Frontal cortex (tissue), 4 donors: ENCODE results near the gene ACAA1. TPM values are rescaled to one million over a fixed set of nuclear protein-coding genes. Genes with fewer than 3 reads are reported as not detected.
"Not testable (repeated sequence)": the region's sequence is repeated elsewhere in the genome, so short reads cannot be mapped to it uniquely, and the experiment has no call there.

Source experiments
- DNase-seq, 2 donors: peaks; one replicate each; pipeline ENCODE4 v3.0.0; 2012; ENCODE audit warnings: low spot score in 2 of 2
- FAIRE-seq: peaks from 2 replicates; lab custom pipeline; 2012; peaks lifted over from hg19 to GRCh38; lab: Jason Lieb, UNC
- total RNA-seq: library from RNA; depleted of rRNA; stranded (reverse); fragments of >200 nt; gene quantifications from one replicate; pipeline ENCODE4 v1.2.3, GENCODE V29; 2014
- donor health status: control.
- donor health status: control.
- donor health status: control.

Gene ACAA1
- total RNA-seq, 1 donor from 2014 or later, result 30.2 TPM

DNA sequence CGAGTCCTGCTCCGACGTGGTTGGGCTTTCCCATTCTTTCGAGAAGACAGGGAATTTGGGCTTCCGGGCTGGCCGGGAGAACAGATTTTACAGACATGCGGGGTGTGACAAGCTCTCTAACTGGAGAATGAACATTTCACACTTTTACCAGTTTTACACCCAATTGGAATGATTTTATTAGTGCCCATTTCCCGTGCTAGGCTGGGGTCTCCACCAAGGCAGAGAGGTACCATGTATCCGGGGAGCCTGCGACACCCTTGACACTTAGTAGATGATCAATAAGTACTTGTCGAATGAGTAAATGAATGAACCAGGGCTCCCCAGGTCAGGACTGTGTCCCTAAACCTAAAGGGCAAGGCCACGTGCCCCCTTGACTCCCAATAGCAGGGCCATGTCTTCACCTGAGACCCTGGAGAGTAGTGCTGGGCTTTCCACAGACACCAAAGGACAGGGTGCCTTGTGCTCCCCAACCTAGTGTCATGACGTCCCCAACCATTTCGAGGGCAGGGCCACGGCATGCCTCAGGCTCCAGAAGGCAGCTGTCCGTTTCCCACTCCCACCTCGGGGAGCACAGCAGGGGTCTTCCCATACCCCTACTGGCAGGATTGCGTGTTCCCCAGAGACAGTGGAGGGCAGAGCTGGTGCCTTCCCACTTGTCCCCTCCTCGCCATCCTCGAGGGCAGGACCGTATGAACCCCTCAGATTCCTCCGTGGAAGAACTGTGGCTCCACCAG is 855 bp upstream of the ACAA1 start:
- DNase-seq, result peak in 1 of 2 donors; percentile 35
- no peak for FAIRE-seq

DNA sequence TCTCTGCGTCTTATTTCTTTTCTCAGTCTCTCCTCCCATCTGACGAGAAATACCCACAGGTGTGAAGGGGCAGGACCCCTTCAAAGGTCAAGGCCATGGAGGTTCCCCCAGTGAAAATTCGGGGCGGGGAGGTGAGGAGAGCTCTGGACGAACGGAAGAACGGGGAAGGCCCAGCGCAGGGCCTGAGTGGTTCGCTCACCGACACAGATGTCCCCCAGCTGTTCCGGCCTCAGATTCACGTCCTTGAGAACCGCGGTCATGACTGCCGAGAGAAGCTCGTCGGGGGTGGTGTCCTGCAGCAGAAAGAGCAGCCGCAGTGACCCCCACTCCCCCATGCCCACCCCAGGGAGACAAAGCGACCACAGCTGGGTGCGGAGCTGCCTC is 542 bp downstream of the ACAA1 start:
- no peak for DNase-seq
- FAIRE-seq, result no peak

DNA sequence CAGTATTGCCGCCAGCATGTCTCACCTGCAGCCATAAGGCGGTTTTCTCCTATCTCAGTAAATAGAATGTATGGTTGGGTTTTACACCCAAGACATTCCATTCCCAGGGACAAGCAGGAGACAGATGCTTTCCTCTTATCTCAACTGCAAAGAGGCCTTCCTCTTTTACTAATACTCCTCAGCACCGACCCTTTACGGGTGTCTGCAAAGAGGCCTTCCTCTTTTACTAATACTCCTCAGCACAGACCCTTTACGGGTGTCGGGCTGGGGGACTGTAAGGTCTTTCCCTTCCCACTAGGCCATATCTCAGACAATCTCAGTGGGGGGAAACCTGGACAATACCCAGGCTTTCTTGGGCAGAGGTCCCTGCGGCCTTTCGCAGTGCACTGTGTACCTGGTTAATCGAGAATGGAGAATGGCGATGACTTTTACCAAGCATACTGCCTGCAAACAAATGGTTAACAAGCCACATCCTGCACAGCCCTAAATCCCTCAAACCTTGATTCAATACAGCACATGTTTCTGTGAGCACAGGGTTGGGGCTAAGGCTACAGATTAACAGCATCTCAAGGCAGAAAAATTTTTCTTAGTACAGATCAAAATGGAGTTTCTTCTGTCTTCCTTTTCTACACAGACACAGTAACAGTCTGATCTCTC is 1.2 kb downstream of the ACAA1 start:
- not testable (repeated sequence) for DNase-seq, FAIRE-seq

DNA sequence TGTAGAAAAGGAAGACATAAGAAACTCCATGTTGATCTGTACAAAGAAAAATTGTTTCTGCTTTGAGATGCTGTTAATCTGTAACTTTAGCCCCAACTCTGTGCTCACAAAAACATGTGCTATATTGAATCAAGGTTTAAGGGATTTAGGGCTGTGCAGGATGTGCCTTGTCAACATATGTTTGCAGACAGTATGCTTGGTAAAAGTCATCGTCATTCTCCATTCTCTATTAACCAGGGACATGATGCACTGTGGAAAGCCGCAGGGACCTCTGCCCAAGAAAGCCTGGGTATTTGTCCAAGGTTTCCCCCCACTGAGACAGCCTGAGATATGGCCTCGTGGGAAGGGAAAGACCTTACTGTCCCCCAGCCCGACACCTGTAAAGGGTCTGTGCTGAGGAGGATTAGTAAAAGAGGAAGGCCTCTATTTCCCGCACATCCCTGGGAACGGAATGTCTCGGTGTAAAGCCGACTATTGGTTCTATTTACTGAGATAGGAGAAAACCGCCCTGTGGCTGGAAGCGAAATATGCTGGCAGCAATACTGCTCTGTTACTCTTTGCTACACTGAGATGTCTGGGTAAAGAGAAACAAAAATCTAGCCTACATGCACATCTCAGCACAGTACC is 2.3 kb downstream of the ACAA1 start:
- not testable (repeated sequence) for FAIRE-seq, DNase-seq

DNA sequence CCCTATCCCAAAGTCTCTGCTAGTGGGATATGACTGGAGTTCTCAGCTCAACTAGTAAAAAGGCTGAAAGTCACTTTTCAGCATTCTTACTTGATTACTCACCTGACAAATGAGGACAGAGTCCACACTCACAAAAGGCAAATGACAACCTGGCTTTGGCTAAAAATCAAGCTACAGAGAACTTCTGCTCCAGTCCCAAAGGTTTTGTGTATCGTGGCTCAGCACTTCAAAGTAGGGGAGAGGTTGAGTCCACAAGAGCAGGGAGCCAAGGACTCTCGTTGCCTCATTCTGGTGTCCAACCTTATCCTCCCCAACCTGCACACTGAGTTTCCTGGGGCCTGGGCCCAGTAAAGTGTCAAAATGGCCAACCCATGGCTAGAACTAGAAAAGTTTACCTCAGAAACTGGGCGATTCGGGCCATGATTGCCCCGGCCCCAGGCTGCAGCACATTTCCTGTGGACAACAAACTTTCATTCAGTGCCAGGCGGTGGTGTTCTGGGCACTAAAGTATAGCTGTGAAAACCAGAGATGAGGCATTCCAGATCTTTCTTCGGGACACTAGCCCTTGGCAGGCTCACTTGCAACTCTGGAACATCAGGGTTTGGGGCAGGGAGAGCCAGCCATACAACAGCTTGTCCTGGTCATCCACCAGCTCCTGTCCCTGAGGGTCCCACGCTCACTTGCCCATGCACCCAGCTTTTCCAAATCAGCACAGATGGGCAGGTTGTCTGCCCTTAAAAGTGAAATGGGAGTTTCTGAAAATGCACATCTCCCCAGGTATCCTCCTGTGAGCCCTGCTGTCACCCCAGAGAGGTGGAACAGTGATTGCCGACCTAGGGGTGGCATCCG is 3.1 kb downstream of the ACAA1 start:
- DNase-seq (no peak), FAIRE-seq (no peak)

DNA sequence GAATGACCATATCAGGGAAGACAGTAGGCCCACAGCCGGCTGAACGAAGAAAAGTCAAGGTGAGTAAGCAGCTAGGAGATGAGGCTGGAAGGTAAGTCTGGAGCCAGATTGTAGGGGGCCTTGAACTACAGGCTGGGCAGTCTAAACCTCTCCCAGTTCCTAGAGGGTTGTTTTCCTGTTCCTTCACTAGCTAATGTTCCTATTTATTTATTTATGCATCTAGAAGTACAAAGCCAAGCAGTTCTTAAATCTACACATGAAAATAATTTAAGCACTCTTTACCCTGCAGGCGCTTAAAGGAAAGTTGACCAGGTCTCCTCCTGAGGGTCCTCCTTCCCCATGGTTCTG is 3.7 kb downstream of the ACAA1 start:
- FAIRE-seq, result no peak

DNA sequence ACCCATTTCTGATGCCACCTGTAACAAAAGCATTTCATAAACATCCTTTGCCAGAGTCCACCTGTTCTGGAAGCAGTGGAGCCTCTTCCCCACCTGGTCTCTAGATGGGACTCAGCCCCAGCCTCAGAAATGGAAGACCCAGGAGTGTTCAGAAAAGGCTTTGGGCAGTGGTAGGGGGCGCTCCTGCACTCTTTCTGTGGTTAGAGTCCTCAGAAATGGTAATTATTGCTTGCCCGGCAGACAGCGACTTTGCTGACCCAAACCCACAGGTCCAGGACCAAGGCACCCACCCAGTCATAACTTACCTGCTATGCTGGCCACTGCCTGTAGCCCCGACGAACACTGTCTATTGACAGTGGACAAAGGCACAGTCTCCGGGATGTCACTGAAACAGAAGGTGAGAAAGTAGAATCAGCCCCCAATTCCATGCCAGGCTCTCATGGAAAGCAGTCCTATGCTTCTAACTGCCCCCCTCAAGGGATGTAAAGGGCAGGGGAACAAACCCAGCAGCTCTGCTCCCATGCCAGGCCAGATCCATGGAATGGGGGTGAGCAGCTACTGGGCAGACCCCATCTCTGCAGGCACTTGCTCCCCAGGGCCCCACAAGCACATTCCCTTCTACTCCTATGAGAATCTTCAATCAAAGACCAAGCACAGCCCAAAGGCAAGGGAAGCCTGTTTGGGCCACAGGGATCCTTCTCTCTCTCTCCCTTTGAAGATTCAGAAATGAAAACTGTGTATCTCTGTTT is 5.1 kb downstream of the ACAA1 start:
- DNase-seq, result no peak
- no peak for FAIRE-seq

More for the DNA sequence above, 3.7 kb downstream of the ACAA1 start:
- no peak for DNase-seq

DNA sequence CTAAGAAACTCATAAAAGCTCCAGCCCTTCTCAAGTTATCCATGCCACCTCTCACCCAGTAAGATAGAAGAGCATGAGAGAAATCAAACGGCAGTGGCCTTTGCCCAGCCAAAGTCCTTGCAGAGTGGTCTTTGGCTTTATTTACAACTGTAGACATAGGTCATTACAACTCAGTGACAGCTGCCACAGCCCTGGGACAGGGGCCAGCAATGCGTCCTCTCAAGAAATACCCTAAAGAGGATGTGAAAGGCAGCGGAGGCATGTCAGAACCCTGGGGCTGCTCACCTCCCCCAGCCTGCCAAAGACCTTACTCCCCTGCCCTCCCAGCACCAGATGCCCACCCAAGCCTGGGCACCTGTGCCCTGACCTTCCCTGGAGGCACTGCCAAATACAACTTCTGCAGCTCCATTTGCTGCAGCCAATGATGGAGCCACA is 6.3 kb downstream of the ACAA1 start:
- DNase-seq (no peak), FAIRE-seq (no peak)

DNA sequence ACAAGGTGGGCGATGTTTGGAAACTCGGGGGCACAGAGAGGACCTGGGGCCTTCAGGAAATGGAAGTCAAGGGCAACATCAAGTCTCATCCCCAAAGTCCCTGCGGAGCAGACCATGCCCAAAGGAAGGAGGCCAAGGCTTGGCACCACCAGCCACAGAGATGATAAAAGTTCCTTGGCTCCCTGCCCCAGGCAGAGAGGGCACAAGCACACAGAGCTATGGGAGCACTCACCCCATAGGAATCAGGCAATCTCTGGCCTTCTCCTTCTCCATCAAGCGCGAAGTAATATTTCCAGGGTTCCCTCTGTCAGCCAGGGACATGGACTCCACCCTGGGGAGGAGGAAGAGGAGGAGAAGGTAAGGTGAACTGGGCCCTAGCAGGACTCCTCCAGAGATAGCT is 7.9 kb downstream of the ACAA1 start:
- FAIRE-seq (no peak), DNase-seq (no peak)

DNA sequence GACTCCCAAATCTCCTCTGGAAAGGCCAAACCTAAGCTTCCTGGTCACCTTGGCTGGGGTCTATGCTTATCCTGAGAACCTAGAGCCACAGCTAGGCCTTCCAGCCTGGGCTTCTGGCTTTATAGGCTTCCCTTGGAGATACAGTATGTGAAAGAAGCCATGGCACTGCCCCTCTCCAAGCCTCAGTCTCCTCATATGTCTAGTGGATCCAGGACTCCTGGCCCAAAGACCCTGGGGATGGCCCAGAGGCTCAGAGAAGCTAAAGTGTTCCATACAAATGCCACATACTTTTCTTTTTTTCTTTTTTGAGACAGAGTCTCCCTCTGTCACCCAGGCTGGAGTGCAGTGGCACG is 8.6 kb downstream of the ACAA1 start:
- no peak for DNase-seq
- no peak for FAIRE-seq

DNA sequence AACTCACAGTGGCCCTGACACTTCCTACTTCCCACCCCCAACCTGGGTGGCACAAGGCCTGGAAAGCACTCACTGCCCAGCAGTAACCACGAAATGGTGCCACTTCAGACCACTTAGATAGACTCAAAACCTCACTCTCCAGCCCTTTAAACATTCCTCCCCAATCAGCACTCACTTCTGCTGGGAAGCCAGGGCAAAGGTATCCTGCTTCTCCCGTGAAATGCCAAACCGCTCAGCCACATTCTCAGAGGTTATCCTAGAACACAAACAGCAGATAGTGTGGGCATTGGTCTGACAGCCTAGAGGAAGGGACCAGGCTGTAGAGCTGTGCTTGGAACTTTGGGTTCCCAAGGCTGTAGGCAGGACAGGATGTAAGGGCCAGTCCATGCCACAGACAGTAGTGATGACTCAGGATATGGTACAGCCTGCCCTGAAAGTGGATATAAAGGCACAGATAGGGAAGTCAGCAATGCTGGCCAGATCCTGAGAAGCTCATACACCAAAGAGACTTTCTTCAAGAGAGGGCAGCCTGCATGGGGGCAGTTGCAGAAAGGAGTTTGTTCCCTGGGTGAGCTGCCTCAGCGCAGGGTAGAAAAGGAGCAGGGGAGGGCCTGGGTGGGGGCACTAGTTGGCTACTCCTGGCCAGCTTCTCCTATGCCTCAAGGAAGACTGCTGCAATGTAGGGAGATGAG is 9.2 kb downstream of the ACAA1 start:
- no peak for DNase-seq
- no peak for FAIRE-seq

DNA sequence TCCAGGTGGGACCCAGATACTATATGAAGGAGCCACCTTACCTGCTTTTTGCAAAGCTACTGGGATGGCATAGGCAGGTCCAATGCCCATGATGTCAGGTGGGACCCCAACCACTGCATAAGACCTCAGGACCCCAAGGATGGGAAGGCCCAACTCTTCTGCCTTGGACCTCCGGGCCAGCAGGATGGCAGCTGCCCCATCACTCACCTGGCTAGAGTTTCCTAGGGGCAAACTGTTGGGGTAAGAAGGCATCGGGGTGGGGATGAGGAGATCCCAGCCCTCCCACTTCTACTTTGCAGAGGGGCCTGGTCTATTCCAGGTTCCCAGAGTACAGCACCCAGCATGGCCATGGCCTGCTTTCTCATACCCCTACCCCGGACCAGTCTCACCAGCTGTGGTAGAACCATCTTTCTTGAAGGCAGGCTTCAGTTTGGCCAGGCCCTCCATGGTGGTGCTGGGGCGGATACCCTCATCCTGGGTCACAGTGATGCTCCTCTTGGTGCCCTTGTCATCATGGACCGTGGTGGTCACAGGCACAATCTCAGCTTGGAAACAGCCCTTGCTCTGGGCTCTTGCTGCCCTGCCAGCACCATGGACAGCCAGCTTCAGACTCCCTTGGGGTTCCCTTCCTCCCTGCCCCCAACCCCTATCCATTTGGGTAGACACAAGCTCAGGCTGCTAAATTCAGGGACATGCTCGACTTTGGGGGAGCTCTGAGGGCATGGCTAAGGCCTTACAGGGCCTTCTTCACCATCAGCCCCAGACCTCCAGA is 10.6 kb downstream of the ACAA1 start:
- FAIRE-seq, result no peak
- no peak for DNase-seq

DNA sequence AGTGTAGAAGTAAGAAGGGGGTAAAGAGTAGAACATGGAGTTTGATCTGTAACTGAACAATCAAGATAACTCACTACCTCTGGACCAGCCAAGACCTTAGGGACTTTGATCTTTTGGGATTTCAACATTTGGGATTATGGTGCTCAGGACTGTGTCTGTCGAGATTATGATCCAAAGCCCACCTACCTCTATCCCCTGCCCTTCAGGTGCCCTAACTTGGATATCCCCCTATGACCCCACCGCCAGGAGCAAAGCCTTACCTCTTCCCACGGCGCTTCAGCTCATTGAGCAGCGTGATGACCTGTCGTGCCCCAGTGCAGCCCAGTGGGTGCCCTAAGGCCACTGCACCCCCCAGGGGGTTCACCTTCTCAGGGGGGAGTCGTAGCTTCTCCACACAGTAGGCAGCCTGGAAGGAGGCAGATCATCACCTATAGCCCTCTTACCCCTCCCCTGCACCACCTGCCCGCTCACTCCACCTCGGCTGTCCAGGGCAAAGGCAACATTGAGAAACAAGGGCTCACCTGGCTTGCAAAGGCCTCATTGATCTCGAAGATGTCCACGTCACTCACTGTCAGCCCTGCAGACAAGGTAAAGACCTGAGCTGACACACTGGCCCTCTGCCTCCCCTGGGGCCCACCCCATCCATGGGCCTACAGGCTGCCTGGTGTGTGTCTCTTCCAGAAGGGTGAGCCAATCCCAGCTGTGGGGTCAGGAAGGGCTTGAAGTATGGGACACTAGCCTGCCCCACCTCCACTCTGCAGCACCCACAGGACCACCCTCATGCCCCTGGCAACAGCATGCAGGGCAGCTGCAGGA is 11.4 kb downstream of the ACAA1 start:
- FAIRE-seq (no peak), DNase-seq (no peak)

DNA sequence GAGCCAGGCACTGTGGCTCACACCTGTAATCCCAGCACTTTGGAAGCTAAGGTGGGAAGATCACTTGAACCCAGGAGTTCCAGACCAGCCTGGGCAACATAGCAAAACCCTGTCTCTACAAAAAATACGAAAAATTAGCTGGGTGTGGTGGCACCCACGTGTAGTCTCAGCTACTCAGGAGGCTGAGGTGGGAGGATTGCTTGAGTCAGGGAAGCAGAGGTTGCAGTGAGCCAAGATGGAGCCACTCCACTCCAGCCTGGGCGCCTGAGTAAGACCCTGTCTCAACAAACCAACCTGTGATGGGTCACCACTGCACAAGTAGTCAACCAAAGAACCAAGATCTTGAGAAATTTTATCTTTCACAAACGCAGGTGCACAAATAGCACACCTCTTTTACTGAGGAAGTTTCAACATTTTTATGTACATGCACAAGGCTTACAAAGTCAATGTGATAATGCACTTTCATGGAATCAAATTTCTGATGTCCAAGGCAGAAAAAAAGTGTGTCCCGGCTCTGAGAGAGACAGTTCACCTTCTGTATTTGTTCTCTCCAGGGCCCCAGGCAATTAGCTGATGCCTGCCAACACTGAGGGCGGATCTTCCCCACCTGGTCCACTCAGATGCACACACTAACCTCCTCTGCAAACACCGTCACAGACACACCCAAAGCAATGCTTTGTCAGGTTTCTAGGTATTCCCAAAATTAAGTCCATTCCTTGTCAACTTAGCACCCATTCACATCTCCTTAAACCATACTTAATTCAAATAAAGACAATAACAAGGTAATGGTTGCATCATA is 12.4 kb downstream of the ACAA1 start:
- DNase-seq (no peak), FAIRE-seq (no peak)

DNA sequence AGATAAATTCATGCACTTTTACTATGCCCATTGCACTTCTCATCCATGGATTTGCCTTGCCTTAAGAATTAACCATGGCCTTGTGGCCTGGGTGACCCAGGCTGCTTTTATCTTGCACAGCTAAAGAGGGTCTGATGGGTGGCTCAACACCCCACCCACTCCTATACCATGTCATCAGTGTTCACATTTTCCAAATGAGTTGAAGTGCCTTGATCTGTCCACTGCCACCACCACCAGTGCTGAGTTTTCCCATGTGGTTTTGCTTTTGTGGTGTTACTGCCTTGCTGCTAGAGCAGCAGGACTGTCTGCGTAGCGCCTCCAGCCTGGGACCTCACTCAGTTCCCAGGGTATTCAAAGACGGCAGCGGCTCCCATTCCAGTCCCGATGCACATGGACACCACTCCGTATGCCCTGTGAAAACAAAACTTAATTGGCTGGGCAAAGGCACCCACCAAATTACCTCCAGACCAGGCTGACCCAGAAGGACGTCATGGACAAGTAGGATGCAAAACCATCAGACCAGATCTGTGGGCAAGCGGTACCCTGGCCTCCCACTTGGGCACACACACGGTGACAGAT is 14.1 kb downstream of the ACAA1 start:
- FAIRE-seq (no peak), DNase-seq (no peak)

DNA sequence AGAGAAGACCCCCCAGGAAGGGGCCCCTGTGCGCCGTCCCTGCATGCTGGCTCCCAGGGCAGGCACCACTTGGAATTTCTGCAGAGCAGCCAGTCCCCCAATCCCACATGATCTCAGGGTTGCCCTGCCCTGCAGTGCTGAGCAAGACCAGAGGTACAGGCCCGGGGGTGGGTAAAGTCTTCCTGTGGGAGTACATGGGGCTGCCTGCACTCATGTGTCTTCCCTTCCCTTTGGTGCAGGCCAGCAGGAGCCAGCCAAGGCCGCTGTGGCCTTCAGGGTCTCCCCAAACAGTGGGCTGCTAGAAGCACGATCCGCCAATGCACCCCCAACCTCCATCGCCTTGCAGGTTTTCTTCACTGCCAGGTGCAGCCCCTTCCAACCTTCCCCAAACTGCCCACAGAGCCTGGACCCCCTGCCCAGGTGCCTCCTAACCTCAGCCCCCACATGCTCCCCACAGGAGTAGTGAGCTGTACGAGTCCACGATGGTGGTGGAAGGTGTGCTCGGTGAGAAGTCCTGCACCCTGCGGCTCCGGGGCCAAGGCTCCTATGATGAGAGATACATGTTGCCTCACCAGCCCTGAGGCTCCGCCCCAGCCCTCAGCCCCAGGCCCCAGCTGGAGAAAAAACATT is 15.0 kb downstream of the ACAA1 start:
- no peak for DNase-seq
- no peak for FAIRE-seq
